HepG2 (cell line): ENCODE measurements around the gene LCAT. TPM values are rescaled to one million over a fixed set of nuclear protein-coding genes. Genes with fewer than 3 reads are reported as not detected.

Experiments
- ATAC-seq: fragments of 200-7000 bp; cut with Tn5 transposase; 3 replicates; pipeline ENCODE4 v1.9.1; 2020; ENCODE audit warnings: mild to moderate bottlenecking, moderate library complexity
- BruUV-seq: library from RNA; stranded (reverse); fragments of 400-500 nt; replicated peaks from 2 replicates; lab custom pipeline; 2021; lab: Mats Ljungman, UMichigan
- CTCF ChIA-PET: fragments of 300-600 bp; formaldehyde crosslinking; extraction: SDS; loops from one replicate; lab custom pipeline; 2021; ENCODE audit warnings: low total read pairs, inconsistent platforms, low intra/inter-chr PET ratio; lab: Yijun Ruan, JAX
- POLR2A ChIA-PET: fragments of 350-600 bp; sonication (Branson Sonifier 250); formaldehyde crosslinking; loops from one replicate; lab custom pipeline; 2020; ENCODE audit warnings: antibody characterized with exemption, inconsistent platforms; lab: Yijun Ruan, JAX
- DNase-seq: peaks from one replicate; pipeline ENCODE4 v3.0.0-alpha.2; 2015; ENCODE audit warnings: low spot score
- FAIRE-seq: peaks from 3 replicates; lab custom pipeline; 2011; peaks lifted over from hg19 to GRCh38; lab: Jason Lieb, UNC
- H2AFZ ChIP-seq: one replicate; pipeline ENCODE4 v1.6.1; 2011; ENCODE audit warnings: low read length, inconsistent platforms
- H3K27ac ChIP-seq: fragments of 300-600 bp; 3 replicates; pipeline ENCODE4 v1.8.0; 2011; ENCODE audit warnings: mixed run types, mild to moderate bottlenecking, mixed read lengths, low read length, inconsistent platforms; ENCODE audit not compliant: insufficient read depth; ENCODE audit errors: extremely low read length
- H3K27me3 ChIP-seq, 2 experiments: fragments of 200-600 bp in 1 of 2; 2 replicates in 1 of 2; 3 replicates in 1 of 2; pipeline versions ENCODE4 v1.6.0 to v1.8.0; 2011; ENCODE audit warnings: low read length in 2 of 2, mild to moderate bottlenecking in 2 of 2, moderate library complexity in 2 of 2, inconsistent platforms in 1 of 2; ENCODE audit not compliant: insufficient read depth in 2 of 2, control insufficient read depth in 1 of 2
- H3K36me3 ChIP-seq, 2 experiments: fragments of 200-600 bp in 1 of 2; replicated peaks in 1 of 2; 2 replicates in 1 of 2; 3 replicates in 1 of 2; pipeline versions ENCODE4 v1.5.1 to v1.8.0; 2011; ENCODE audit warnings: low read length in 2 of 2, inconsistent platforms in 1 of 2; ENCODE audit not compliant: insufficient read depth in 2 of 2, control insufficient read depth in 1 of 2
- H3K4me1 ChIP-seq: 2 replicates; pipeline ENCODE4 v1.5.1; 2012; ENCODE audit warnings: low read length, inconsistent platforms; ENCODE audit not compliant: insufficient read depth
- H3K4me2 ChIP-seq: 2 replicates; pipeline ENCODE4 v1.6.0; 2011; ENCODE audit warnings: low read depth, low read length, inconsistent platforms
- H3K4me3 ChIP-seq, 3 experiments: fragments of 200-600 bp in 1 of 3; sonication (generic), shearing (Covaris generic) in 1 of 3; replicated peaks in 1 of 3; 2 replicates each; pipeline ENCODE4 v1.5.1; 2011 to 2016; ENCODE audit warnings: low read length in 3 of 3, inconsistent platforms in 2 of 3, low read depth in 2 of 3, mild to moderate bottlenecking in 2 of 3, control low read depth in 1 of 3, mixed read lengths in 1 of 3; ENCODE audit not compliant: insufficient read depth in 1 of 3
- H3K79me2 ChIP-seq: one replicate; pipeline ENCODE4 v1.6.1; 2011; ENCODE audit warnings: low read length, inconsistent platforms; ENCODE audit not compliant: insufficient read depth
- H3K9ac ChIP-seq: 2 replicates; pipeline ENCODE4 v1.6.0; 2011; ENCODE audit warnings: mild to moderate bottlenecking, low read depth, low read length, inconsistent platforms; ENCODE audit not compliant: insufficient read depth
- H3K9me3 ChIP-seq: 2 replicates; pipeline ENCODE4 v1.5.1; 2012; ENCODE audit warnings: mild to moderate bottlenecking, low read length
- H4K20me1 ChIP-seq: 2 replicates; pipeline ENCODE4 v1.6.0; 2011; ENCODE audit warnings: inconsistent platforms, mild to moderate bottlenecking, low read length, moderate library complexity; ENCODE audit not compliant: insufficient read depth
- BHLHE40 ChIP-seq: IDR thresholded peaks from 2 replicates; pipeline ENCODE4 v1.6.1; 2011; ENCODE audit warnings: low read length, improper control_type of control experiment
- MLXIP ChIP-seq: sonication (generic); formaldehyde crosslinking; IDR thresholded peaks from 2 replicates; pipeline ENCODE4 v1.9.0; 2021; ENCODE audit warnings: missing genetic modification reagents, borderline replicate concordance
- REL ChIP-seq: sonication (generic); formaldehyde crosslinking; conservative IDR thresholded peaks from 2 replicates; pipeline ENCODE4 v1.8.0; 2022; ENCODE audit warnings: mild to moderate bottlenecking, missing genetic modification reagents, moderate library complexity
- SMAD3 ChIP-seq: sonication (generic); formaldehyde crosslinking; IDR thresholded peaks from 2 replicates; pipeline ENCODE4 v1.4.0; 2020; ENCODE audit warnings: missing genetic modification reagents
- SMC3 ChIP-seq: IDR thresholded peaks from 2 replicates; pipeline ENCODE4 v1.6.1; 2011; ENCODE audit warnings: low read length, improper control_type of control experiment
- ZNF256 ChIP-seq: sonication (generic); formaldehyde crosslinking; conservative IDR thresholded peaks from 2 replicates; pipeline ENCODE4 v1.4.0; 2020; ENCODE audit warnings: missing genetic modification reagents
- ZNF280B ChIP-seq: sonication (generic); formaldehyde crosslinking; IDR thresholded peaks from 2 replicates; pipeline ENCODE4 v1.5.0; 2020; ENCODE audit warnings: missing genetic modification reagents, mild to moderate bottlenecking, borderline replicate concordance
- WGBS: methylation state at CpG from one replicate; pipeline ENCODE4 v1.1.6; 2017; ENCODE audit warnings: low lambda C conversion rate; 5-methylcytosine and 5-hydroxymethylcytosine counted together
- in situ Hi-C: cut with HindIII; loops from 2 replicates; pipeline ENCODE4 v1.10.0; 2017; ENCODE audit warnings: low pct_unique_long_range_greater_than_20kb; ENCODE audit not compliant: extremely low pct_ligation_motif_present
- intact Hi-C: fragments of 100-400 bp; cut with micrococcal nuclease; formaldehyde crosslinking; loops from one replicate; pipeline ENCODE4 v1.10.0; 2022; ENCODE audit not compliant: unreplicated experiment
- polyA plus RNA-seq, 8 experiments: library from polyadenylated mRNA; depleted of rRNA in 3 of 8; stranded (reverse) in 7 of 8; unstranded in 1 of 8; fragments of >200 nt; fragmentation: Illumina TruSeq in 4 of 8; extraction: Trizol in 4 of 8; gene quantifications; 2 replicates each; pipeline versions ENCODE4 v1.2.1 to v1.2.3, GENCODE V29; 2011 to 2016; ENCODE audit warnings: low read depth in 4 of 8, missing spikeins in 1 of 8, mixed read lengths in 1 of 8; ENCODE audit not compliant: insufficient read depth in 1 of 8
- total RNA-seq, 5 experiments: library from RNA; depleted of rRNA; stranded (reverse); fragments of >200 nt; fragmentation: Illumina TruSeq; extraction: Trizol; gene quantifications; 2 replicates each; pipeline ENCODE4 v1.2.3, GENCODE V29; 2016; ENCODE audit warnings: low read depth in 1 of 5

LCAT gene
- total and polyA plus RNA-seq, 2 of the 13 experiments (the other 11 are each of a cell fraction or from before 2014, with no cell fraction given), result 36.1 to 38.9 TPM

DNA sequence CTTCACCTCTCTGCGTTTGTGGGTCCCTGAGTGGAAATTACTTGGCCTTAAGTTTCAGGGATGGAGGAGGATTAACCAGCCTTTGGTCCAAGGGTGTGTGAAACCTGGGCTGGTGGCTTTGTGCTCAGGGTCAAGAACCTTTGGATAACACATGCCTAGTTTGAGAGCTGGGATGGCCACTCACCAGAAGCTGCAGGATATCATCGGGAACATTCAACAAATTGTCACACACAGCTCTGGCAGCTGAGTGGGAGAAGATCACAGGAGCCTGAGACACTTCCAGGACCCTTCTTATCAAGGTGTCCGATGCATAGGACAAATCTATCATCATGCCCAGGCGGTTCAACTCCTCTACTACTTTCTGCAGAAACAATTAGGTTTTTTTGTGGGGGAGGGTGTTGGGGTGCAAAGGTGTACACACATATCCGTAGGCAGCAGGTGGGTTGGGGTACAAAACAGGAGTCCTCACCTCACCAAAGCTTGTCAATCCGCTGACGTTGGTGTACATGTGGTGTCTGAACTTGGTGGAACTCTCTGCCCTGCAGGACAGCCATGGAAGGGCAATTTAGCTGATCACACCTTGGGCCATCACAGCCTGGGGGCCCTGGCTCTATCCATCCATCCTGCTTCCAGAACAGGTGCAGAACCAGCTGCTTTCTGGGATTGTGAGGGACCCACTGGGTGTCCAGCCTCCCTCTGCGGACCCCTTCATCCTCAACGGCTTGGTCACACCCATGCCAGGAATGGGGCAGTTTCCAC is 33.7 kb upstream of the LCAT start:
- in situ Hi-C loops (no loop called here), intact Hi-C loops (no loop called here)
- DNase-seq (no peak), FAIRE-seq (no peak), ATAC-seq (peak; percentile 66)
- no peak overlapping the region for H3K27ac ChIP-seq
- TF ChIP-seq ZNF256 (CRISPR knock-in tag) (no peak), REL (CRISPR knock-in tag) (no peak), SMAD3 (CRISPR knock-in tag) (no peak), ZNF280B (CRISPR knock-in tag) (no peak), SMC3 (no peak)
- H3K9ac ChIP-seq, result no peak overlapping the region
- peaks cover 5 to 40% of the 10 kb centered on the region in 2 experiments; a peak in 4 of 5 replicates for H3K27me3 ChIP-seq
- 26% methylated on average over 7 of the region's 9 CpGs for WGBS
- H3K4me2 ChIP-seq, result no peak overlapping the region
- peaks cover 46% of the 10 kb centered on the region for H3K4me1 ChIP-seq
- no peak overlapping the region for H3K4me3 ChIP-seq
- H4K20me1 ChIP-seq, result no peaks in the 10 kb centered on the region
- no peaks in the 10 kb centered on the region for H3K36me3 ChIP-seq
- ChIA-PET CTCF (no interaction called here), POLR2A (interaction anchor here (1.0 kb wide), 1 partner anchor 10 kb away, joined by 3 read pairs; no protein-coding TSS in a partner anchor)
- no TSS peak for BruUV-seq
- no peak overlapping the region for H2AFZ ChIP-seq
- no peaks in the 10 kb centered on the region for H3K9me3 ChIP-seq
- no peaks in the 10 kb centered on the region for H3K79me2 ChIP-seq

- Histone ChIP-seq H3K9me3 (no peaks in the 10 kb centered on the region), H2AFZ (no peak overlapping the region), H3K4me3 (no peak overlapping the region), H3K4me2 (no peak overlapping the region), H3K4me1 (peaks cover 46% of the 10 kb centered on the region), H3K9ac (no peak overlapping the region), H3K27ac (no peak overlapping the region), H4K20me1 (no peaks in the 10 kb centered on the region), H3K79me2 (no peaks in the 10 kb centered on the region), H3K27me3 (peaks cover 5 to 40% of the 10 kb centered on the region in 2 experiments; a peak in 4 of 5 replicates), H3K36me3 (no peaks in the 10 kb centered on the region)
- ChIA-PET POLR2A (interaction anchor here (1.0 to 2.3 kb wide), 2 partner anchors 11 kb away, joined by 3 to 9 read pairs; no protein-coding TSS in a partner anchor), CTCF (no interaction called here)
- in situ Hi-C loops, result no loop called here
- intact Hi-C loops, result no loop called here
- WGBS, result 20% methylated on average over 2 of the region's 5 CpGs
- DNase-seq (no peak), ATAC-seq (peak; percentile 18), FAIRE-seq (no peak)
- BruUV-seq, result no TSS peak
- TF ChIP-seq MLXIP (CRISPR knock-in tag) (no peak), BHLHE40 (no peak)
These were observed 33.1 kb upstream of the LCAT start for GRCh38 chr16:67977005-67977404.
